Measurements from ENCODE around the gene HUS1.

- TF ChIP-seq, protein P1, sequence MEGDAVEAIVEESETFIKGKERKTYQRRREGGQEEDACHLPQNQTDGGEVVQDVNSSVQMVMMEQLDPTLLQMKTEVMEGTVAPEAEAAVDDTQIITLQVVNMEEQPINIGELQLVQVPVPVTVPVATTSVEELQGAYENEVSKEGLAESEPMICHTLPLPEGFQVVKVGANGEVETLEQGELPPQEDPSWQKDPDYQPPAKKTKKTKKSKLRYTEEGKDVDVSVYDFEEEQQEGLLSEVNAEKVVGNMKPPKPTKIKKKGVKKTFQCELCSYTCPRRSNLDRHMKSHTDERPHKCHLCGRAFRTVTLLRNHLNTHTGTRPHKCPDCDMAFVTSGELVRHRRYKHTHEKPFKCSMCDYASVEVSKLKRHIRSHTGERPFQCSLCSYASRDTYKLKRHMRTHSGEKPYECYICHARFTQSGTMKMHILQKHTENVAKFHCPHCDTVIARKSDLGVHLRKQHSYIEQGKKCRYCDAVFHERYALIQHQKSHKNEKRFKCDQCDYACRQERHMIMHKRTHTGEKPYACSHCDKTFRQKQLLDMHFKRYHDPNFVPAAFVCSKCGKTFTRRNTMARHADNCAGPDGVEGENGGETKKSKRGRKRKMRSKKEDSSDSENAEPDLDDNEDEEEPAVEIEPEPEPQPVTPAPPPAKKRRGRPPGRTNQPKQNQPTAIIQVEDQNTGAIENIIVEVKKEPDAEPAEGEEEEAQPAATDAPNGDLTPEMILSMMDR (IDR thresholded peaks at IDR 0.05) = no peak
- TF ChIP-seq POLR2A (IDR thresholded peaks at IDR 0.05) = no peak
- TF ChIP-seq EP300 (IDR thresholded peaks at IDR 0.05) = no peak
These were observed 392 bp upstream of the HUS1 start for GRCh38 chr7:47979832-47980181.
